ENCODE measurements around the gene GRIA1. TPM values are rescaled to one million over a fixed set of nuclear protein-coding genes. Genes with fewer than 3 reads are reported as not detected.

GRIA1 gene
- total RNA-seq, 1 donor: 1.1 TPM

DNA sequence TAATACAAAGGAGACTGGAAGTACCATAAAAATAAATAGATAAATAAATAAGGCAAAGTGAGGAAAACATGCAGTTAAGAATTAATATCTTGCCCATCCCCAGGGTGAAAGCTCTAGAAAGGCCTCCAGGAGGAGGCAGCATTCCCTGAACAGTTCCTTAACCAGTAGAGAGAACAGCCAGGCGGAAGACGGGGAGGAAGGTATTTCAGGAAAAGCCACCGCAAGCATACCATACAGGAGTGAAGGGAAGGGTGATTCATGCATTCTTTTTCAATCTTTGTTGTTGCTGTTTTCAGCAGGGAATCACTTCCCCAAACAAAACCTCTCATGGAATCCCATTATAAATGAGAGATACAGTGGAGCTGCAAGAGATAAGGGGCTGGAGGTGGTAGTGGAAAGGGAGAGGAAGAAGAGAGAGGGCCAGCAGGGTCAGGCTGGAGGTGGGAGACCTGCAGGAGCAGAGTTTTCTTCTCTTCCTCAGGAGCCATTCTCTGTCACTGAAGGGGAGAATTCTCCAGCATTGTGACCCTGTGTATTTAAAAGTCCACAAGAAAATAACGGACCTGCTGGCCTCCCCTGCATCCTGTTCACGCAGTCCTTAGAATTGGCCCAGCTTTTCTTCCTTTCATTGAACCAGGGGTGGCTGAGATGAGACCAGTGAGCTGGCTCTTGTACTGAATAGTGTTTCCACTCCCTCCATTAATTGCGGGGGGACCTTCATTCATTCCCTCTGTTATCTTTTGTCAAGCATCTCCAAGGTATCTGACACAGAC lies 292.3 kb downstream of the GRIA1 start:
- H3K79me2 ChIP-seq (ENCODE audit: insufficient read depth, low read length): no peaks in the 10 kb centered on the region
- no peak overlapping the region for H3K4me2 ChIP-seq (ENCODE audit: insufficient read depth, low read length)
- no peak for DNase-seq (ENCODE audit: insufficient read length, low spot score, missing footprints)
- no peak overlapping the region for H3K27ac ChIP-seq (ENCODE audit: low read depth, low read length)
- no peak overlapping the region for H2AFZ ChIP-seq (ENCODE audit: low read length)
- no peaks in the 10 kb centered on the region for H3K4me1 ChIP-seq (ENCODE audit: insufficient read depth, low read length)
- no peaks in the 10 kb centered on the region for H4K20me1 ChIP-seq (ENCODE audit: insufficient read depth, low read length)
- TF ChIP-seq CTCF (IDR thresholded peaks at IDR 0.05; ENCODE audit: extremely low read depth, low read depth, low read length): no peak
- no peaks in the 10 kb centered on the region for H3K27me3 ChIP-seq (ENCODE audit: insufficient read depth, low read length)
- H3K36me3 ChIP-seq (ENCODE audit: insufficient read depth, low read length): no peaks in the 10 kb centered on the region
- no peaks in the 10 kb centered on the region for H3K9me3 ChIP-seq (ENCODE audit: low read depth, low read length)
- no peak overlapping the region for H3K4me3 ChIP-seq (ENCODE audit: insufficient read depth, low read length)

- no peak for TF ChIP-seq CTCF (IDR thresholded peaks at IDR 0.05; ENCODE audit: extremely low read depth, low read depth, low read length)
- Histone ChIP-seq H3K27me3 (ENCODE audit: insufficient read depth, low read length) (no peaks in the 10 kb centered on the region), H3K9me3 (ENCODE audit: low read depth, low read length) (no peaks in the 10 kb centered on the region), H3K27ac (ENCODE audit: low read depth, low read length) (no peak overlapping the region), H4K20me1 (ENCODE audit: insufficient read depth, low read length) (no peaks in the 10 kb centered on the region), H3K36me3 (ENCODE audit: insufficient read depth, low read length) (no peaks in the 10 kb centered on the region), H3K79me2 (ENCODE audit: insufficient read depth, low read length) (no peaks in the 10 kb centered on the region), H2AFZ (ENCODE audit: low read length) (no peak overlapping the region), H3K4me2 (ENCODE audit: insufficient read depth, low read length) (no peak overlapping the region), H3K4me3 (ENCODE audit: insufficient read depth, low read length) (no peak overlapping the region), H3K4me1 (ENCODE audit: insufficient read depth, low read length) (no peaks in the 10 kb centered on the region)
- DNase-seq (ENCODE audit: insufficient read length, low spot score, missing footprints): no peak
Measured at GRCh38 chr5:153783362-153783658, 292.8 kb downstream of the GRIA1 start.

- H3K79me2 ChIP-seq (ENCODE audit: insufficient read depth, low read length): no peaks in the 10 kb centered on the region
- no peak overlapping the region for H3K27ac ChIP-seq (ENCODE audit: low read depth, low read length)
- no peak overlapping the region for H3K4me3 ChIP-seq (ENCODE audit: insufficient read depth, low read length)
- no peak for DNase-seq (ENCODE audit: insufficient read length, low spot score, missing footprints)
- no peaks in the 10 kb centered on the region for H3K9me3 ChIP-seq (ENCODE audit: low read depth, low read length)
- H3K4me2 ChIP-seq (ENCODE audit: insufficient read depth, low read length): no peak overlapping the region
- no peak for TF ChIP-seq CTCF (IDR thresholded peaks at IDR 0.05; ENCODE audit: extremely low read depth, low read depth, low read length)
- H2AFZ ChIP-seq (ENCODE audit: low read length): no peak overlapping the region
- H4K20me1 ChIP-seq (ENCODE audit: insufficient read depth, low read length): no peaks in the 10 kb centered on the region
- no peaks in the 10 kb centered on the region for H3K36me3 ChIP-seq (ENCODE audit: insufficient read depth, low read length)
- H3K4me1 ChIP-seq (ENCODE audit: insufficient read depth, low read length): no peaks in the 10 kb centered on the region
- no peaks in the 10 kb centered on the region for H3K27me3 ChIP-seq (ENCODE audit: insufficient read depth, low read length)
Measured at GRCh38 chr5:153784277-153784676, 293.8 kb downstream of the GRIA1 start.

GRCh38 chr5:153791339-153791738 lies 300.9 kb downstream of the GRIA1 start:
- no peaks in the 10 kb centered on the region for H4K20me1 ChIP-seq (ENCODE audit: insufficient read depth, low read length)
- no peaks in the 10 kb centered on the region for H3K4me1 ChIP-seq (ENCODE audit: insufficient read depth, low read length)
- no peak for TF ChIP-seq CTCF (IDR thresholded peaks at IDR 0.05; ENCODE audit: extremely low read depth, low read depth, low read length)
- H3K4me3 ChIP-seq (ENCODE audit: insufficient read depth, low read length): no peak overlapping the region
- H3K9me3 ChIP-seq (ENCODE audit: low read depth, low read length): no peaks in the 10 kb centered on the region
- no peaks in the 10 kb centered on the region for H3K79me2 ChIP-seq (ENCODE audit: insufficient read depth, low read length)
- H3K27me3 ChIP-seq (ENCODE audit: insufficient read depth, low read length): no peaks in the 10 kb centered on the region
- H2AFZ ChIP-seq (ENCODE audit: low read length): no peak overlapping the region
- H3K36me3 ChIP-seq (ENCODE audit: insufficient read depth, low read length): no peaks in the 10 kb centered on the region
- no peak for DNase-seq (ENCODE audit: insufficient read length, low spot score, missing footprints)
- H3K4me2 ChIP-seq (ENCODE audit: insufficient read depth, low read length): no peak overlapping the region
- no peak overlapping the region for H3K27ac ChIP-seq (ENCODE audit: low read depth, low read length)

Data from osteoblast (primary cell).